Measurements from ENCODE around the gene WDR36. TPM values are rescaled to one million over a fixed set of nuclear protein-coding genes. Genes with fewer than 3 reads are reported as not detected.

WDR36 gene
- total and polyA plus RNA-seq, 9 of the 15 experiments (the other 6 are each of a cell fraction or from before 2014, with no cell fraction given): 25.7 to 68.0 (median 41.5) TPM

- TF ChIP-seq ETV1 (tag; conservative IDR thresholded peaks at IDR 0.05; ENCODE audit: low read depth): no peak
- TF ChIP-seq SMARCA5 (IDR thresholded peaks at IDR 0.05): no peak
- TF ChIP-seq PYGO2 (tag; IDR thresholded peaks at IDR 0.05): no peak
- no peak for TF ChIP-seq SNIP1 (IDR thresholded peaks at IDR 0.05; ENCODE audit: low read depth)
- no peak for TF ChIP-seq ZMIZ1 (IDR thresholded peaks at IDR 0.05; ENCODE audit: low read depth in 2 of 2, low read length in 2 of 2)
- TF ChIP-seq ZNF707 (CRISPR knock-in tag; conservative IDR thresholded peaks at IDR 0.05): no peak
- TF ChIP-seq GTF2B (IDR thresholded peaks at IDR 0.05; ENCODE audit: extremely low read depth, insufficient read length): no peak
- no peak for TF ChIP-seq NFXL1 (CRISPR knock-in tag; IDR thresholded peaks at IDR 0.05)
- TF ChIP-seq HEY1 (CRISPR knock-in tag; IDR thresholded peaks at IDR 0.05; ENCODE audit: borderline replicate concordance): no peak
- no peak for TF ChIP-seq ZBTB5 (IDR thresholded peaks at IDR 0.05)
These were observed 34.1 kb upstream of the WDR36 start (continued) for GRCh38 chr5:111058064-111058463.
